K562 (cell line): Measurements from ENCODE around the gene USP7. TPM values are rescaled to one million over a fixed set of nuclear protein-coding genes. Genes with fewer than 3 reads are reported as not detected.

ENCODE experiments used
- ATAC-seq: fragments of 200-7000 bp; cut with Tn5 transposase; 3 replicates; pipeline ENCODE4 v1.9.1; 2020; ENCODE audit warnings: moderate library complexity
- BruUV-seq: library from RNA; stranded (reverse); fragments of 400-500 nt; replicated peaks from 2 replicates; lab custom pipeline; 2021; lab: Mats Ljungman, UMichigan
- CTCF ChIA-PET: fragments of 300-600 bp; formaldehyde crosslinking; extraction: SDS; loops from one replicate; lab custom pipeline; 2021; ENCODE audit warnings: low intra/inter-chr PET ratio; lab: Yijun Ruan, JAX
- POLR2A ChIA-PET: fragments of 300-600, 350-650 bp; sonication (Branson Sonifier 250); formaldehyde crosslinking; extraction: SDS; loops from one replicate; lab custom pipeline; 2021; ENCODE audit warnings: antibody characterized with exemption, inconsistent platforms; lab: Yijun Ruan, JAX
- DNase-seq, 4 experiments: peaks; one replicate each; pipeline versions ENCODE4 v3.0.0 to v3.0.0-alpha.2; 2011 to 2018; ENCODE audit warnings: low spot score in 3 of 4, mixed read lengths in 3 of 4; ENCODE audit errors: extremely low read depth in 1 of 4
- FAIRE-seq: peaks from 2 replicates; lab custom pipeline; 2011; peaks lifted over from hg19 to GRCh38; lab: Jason Lieb, UNC
- H2AFZ ChIP-seq: 2 replicates; pipeline ENCODE4 v1.6.0; 2011; ENCODE audit warnings: low read depth, low read length, control low read depth, inconsistent platforms
- H3K27ac ChIP-seq: fragments of 200-600 bp; 3 replicates; pipeline ENCODE4 v1.8.0; 2011; ENCODE audit warnings: low read depth, mild to moderate bottlenecking, control low read depth, inconsistent platforms, low read length, moderate library complexity, mixed read lengths; ENCODE audit errors: extremely low read depth
- H3K27me3 ChIP-seq, 2 experiments: fragments of 300-600 bp in 1 of 2; 2 replicates in 1 of 2; 3 replicates in 1 of 2; pipeline versions ENCODE4 v1.6.0 to v1.8.0; 2011; ENCODE audit warnings: inconsistent platforms in 2 of 2, low read length in 2 of 2, mild to moderate bottlenecking in 1 of 2, mixed read lengths in 1 of 2, moderate library complexity in 1 of 2; ENCODE audit not compliant: control insufficient read depth in 2 of 2, insufficient read depth in 2 of 2
- H3K36me3 ChIP-seq: fragments of 300-600 bp; 3 replicates; pipeline ENCODE4 v1.8.0; 2011; ENCODE audit warnings: mild to moderate bottlenecking, low read length, inconsistent platforms; ENCODE audit not compliant: control insufficient read depth, insufficient read depth
- H3K4me1 ChIP-seq, 2 experiments: fragments of 200-600 bp in 1 of 2; replicated peaks in 1 of 2; 2 replicates in 1 of 2; 3 replicates in 1 of 2; pipeline versions ENCODE4 v1.5.1 to v1.8.0; 2011; ENCODE audit warnings: inconsistent platforms in 2 of 2, low read length in 2 of 2, mild to moderate bottlenecking in 1 of 2, mixed read lengths in 1 of 2, moderate library complexity in 1 of 2; ENCODE audit not compliant: control insufficient read depth in 2 of 2, insufficient read depth in 2 of 2
- H3K4me2 ChIP-seq: 2 replicates; pipeline ENCODE4 v1.6.1; 2011; ENCODE audit warnings: low read length, control low read depth, inconsistent platforms, mixed read lengths; ENCODE audit not compliant: insufficient read depth
- H3K4me3 ChIP-seq: fragments of 200-600 bp; sonication (generic), shearing (Covaris generic); 2 replicates; pipeline ENCODE4 v1.5.1; 2016; ENCODE audit warnings: control low read depth, inconsistent platforms
- H3K79me2 ChIP-seq: fragments of 200-600 bp; 3 replicates; pipeline ENCODE4 v1.8.0; 2011; ENCODE audit warnings: low read length, inconsistent platforms; ENCODE audit not compliant: control insufficient read depth, insufficient read depth
- H3K9ac ChIP-seq, 2 experiments: 2 replicates each; pipeline versions ENCODE4 v1.6.0 to v1.6.1; 2011; ENCODE audit warnings: low read depth in 2 of 2, low read length in 2 of 2, control low read depth in 1 of 2, inconsistent platforms in 1 of 2, mild to moderate bottlenecking in 1 of 2, mixed read lengths in 1 of 2; ENCODE audit not compliant: insufficient read depth in 1 of 2
- H3K9me1 ChIP-seq: one replicate; pipeline ENCODE4 v1.6.0; 2011; ENCODE audit warnings: inconsistent platforms, mild to moderate bottlenecking, low read length, moderate library complexity; ENCODE audit not compliant: control insufficient read depth, insufficient read depth
- H3K9me3 ChIP-seq: replicated peaks from 2 replicates; pipeline ENCODE4 v1.5.1; 2011; ENCODE audit warnings: low read depth, low read length, inconsistent platforms; ENCODE audit not compliant: control insufficient read depth, insufficient read depth
- H4K20me1 ChIP-seq: replicated peaks from 2 replicates; pipeline ENCODE4 v1.6.1; 2011; ENCODE audit warnings: low read length, inconsistent platforms, mixed read lengths; ENCODE audit not compliant: control insufficient read depth, insufficient read depth
- ELF4 ChIP-seq: fragments of 450-650 bp; formaldehyde crosslinking; IDR thresholded peaks from 2 replicates; pipeline ENCODE4 v1.4.0; 2022; ENCODE audit warnings: missing genetic modification characterization
- KDM1A ChIP-seq, 2 experiments: fragments of 450-650 bp; IDR thresholded peaks; 2 replicates each; pipeline ENCODE4 v1.6.1; 2016; ENCODE audit warnings: mild to moderate bottlenecking in 2 of 2
- MTA1 ChIP-seq: fragments of 450-650 bp; IDR thresholded peaks from 2 replicates; pipeline ENCODE4 v1.6.1; 2017; ENCODE audit warnings: borderline replicate concordance
- PCBP1 ChIP-seq: fragments of 200-400 bp; formaldehyde crosslinking; IDR thresholded peaks from 2 replicates; pipeline ENCODE4 v1.6.1; 2018; ENCODE audit warnings: mild to moderate bottlenecking, low read depth, low read length; ENCODE audit not compliant: poor library complexity, severe bottlenecking
- YY1 ChIP-seq, 3 experiments: IDR thresholded peaks; 2 replicates each; pipeline ENCODE4 v1.6.1; 2011; ENCODE audit warnings: low read length in 2 of 3, mild to moderate bottlenecking in 2 of 3, moderate library complexity in 2 of 3, borderline replicate concordance in 1 of 3, control low read depth in 1 of 3, low read depth in 1 of 3; ENCODE audit not compliant: insufficient read depth in 3 of 3, insufficient replicate concordance in 2 of 3, control insufficient read depth in 1 of 3, insufficient read length in 1 of 3; ENCODE audit errors: extremely low read depth in 1 of 3
- ZC3H8 ChIP-seq: fragments of 450-650 bp; IDR thresholded peaks from 2 replicates; pipeline ENCODE4 v1.6.1; 2017
- ZFP1 ChIP-seq: fragments of 450-650 bp; formaldehyde crosslinking; IDR thresholded peaks from 2 replicates; pipeline ENCODE4 v1.4.0; 2020; ENCODE audit warnings: mild to moderate bottlenecking, mixed read lengths
- ZNF12 ChIP-seq: sonication (generic); formaldehyde crosslinking; IDR thresholded peaks from 2 replicates; pipeline ENCODE4 v1.4.0; 2020; ENCODE audit warnings: mild to moderate bottlenecking, missing genetic modification reagents
- ZNF121 ChIP-seq: sonication (generic); formaldehyde crosslinking; conservative IDR thresholded peaks from 2 replicates; pipeline ENCODE4 v1.8.0; 2022; ENCODE audit warnings: missing genetic modification reagents
- ZNF146 ChIP-seq: IDR thresholded peaks from one replicate; pipeline ENCODE4 v1.6.1; 2018; ENCODE audit warnings: missing compliant biosample characterization; ENCODE audit not compliant: unreplicated experiment
- ZNF165 ChIP-seq: fragments of 250-450 bp; sonication (Bioruptor Pico); IDR thresholded peaks from 2 replicates; pipeline ENCODE4 v1.4.0; 2020; ENCODE audit warnings: borderline replicate concordance
- ZNF232 ChIP-seq: sonication (generic); formaldehyde crosslinking; IDR thresholded peaks from 2 replicates; pipeline ENCODE4 v1.8.0; 2022; ENCODE audit warnings: mild to moderate bottlenecking, missing genetic modification reagents
- ZNF24 ChIP-seq: fragments of 450-650 bp; IDR thresholded peaks from 2 replicates; pipeline ENCODE4 v1.6.1; 2016
- ZNF354B ChIP-seq: fragments of 250-450 bp; sonication (Bioruptor Pico); IDR thresholded peaks from 2 replicates; pipeline ENCODE4 v1.4.0; 2020
- ZNF436 ChIP-seq: fragments of 250-450, 450-650 bp; sonication (Bioruptor Pico); formaldehyde crosslinking; IDR thresholded peaks from 2 replicates; pipeline ENCODE4 v1.7.0; 2020; ENCODE audit warnings: mild to moderate bottlenecking
- ZSCAN32 ChIP-seq: fragments of 450-650 bp; formaldehyde crosslinking; IDR thresholded peaks from 2 replicates; pipeline ENCODE4 v1.4.0; 2020; ENCODE audit warnings: mild to moderate bottlenecking, moderate library complexity
- WGBS: fragments of 100-300 bp; shearing (Covaris generic); methylation state at CpG from one replicate; pipeline ENCODE4 v1.1.6; 2016; ENCODE audit warnings: low coverage, mixed read lengths; ENCODE audit not compliant: insufficient coverage; ENCODE audit errors: missing lambda C conversion rate; 5-methylcytosine and 5-hydroxymethylcytosine counted together
- in situ Hi-C: fragments of 300-500 bp; cut with MboI; formaldehyde crosslinking; loops from 4 replicates; pipeline ENCODE4 v1.15.0; 2018; ENCODE audit warnings: inconsistent platforms, mixed read lengths
- intact Hi-C: fragments of 100-400 bp; cut with micrococcal nuclease; formaldehyde crosslinking; loops from 2 replicates; pipeline ENCODE4 v1.14.2; 2022
- polyA plus RNA-seq, 8 experiments: library from polyadenylated mRNA; depleted of rRNA in 4 of 8; stranded (reverse) in 5 of 8; unstranded in 3 of 8; fragments of >200 nt; fragmentation: Nextera tagmentation in 2 of 8; fragmentation: Illumina TruSeq in 1 of 8; extraction: Ambion mirVana in 2 of 8; extraction: Trizol in 1 of 8; gene quantifications; 2 replicates each; pipeline versions ENCODE4 v1.2.1 to v1.2.3, GENCODE V29; 2011 to 2014; ENCODE audit warnings: inconsistent platforms in 1 of 8, missing spikeins in 1 of 8
- total RNA-seq, 7 experiments: library from RNA; depleted of rRNA in 6 of 7; stranded (reverse); fragments of >200 nt in 6 of 7; fragmentation: Illumina TruSeq in 2 of 7; extraction: Trizol in 2 of 7; gene quantifications; 2 replicates each; pipeline versions ENCODE4 v1.2.1 to v1.2.3, GENCODE V29; 2011 to 2021; ENCODE audit warnings: low replicate concordance in 1 of 7
- TF ChIP-seq, protein P1 (sequence below): fragments of 250-450 bp; sonication (Bioruptor Pico); IDR thresholded peaks from 2 replicates; pipeline ENCODE4 v1.5.0; 2021; ENCODE audit warnings: mild to moderate bottlenecking, borderline replicate concordance
- TF ChIP-seq, protein P2 (sequence below): fragments of 450-650 bp; IDR thresholded peaks from 2 replicates; pipeline ENCODE4 v1.6.1; 2016; ENCODE audit warnings: mild to moderate bottlenecking

The USP7 gene
- total and polyA plus RNA-seq, 9 of the 15 experiments (the other 6 are each of a cell fraction or from before 2014, with no cell fraction given), result 17.1 to 145 (median 57.9) TPM

DNA sequence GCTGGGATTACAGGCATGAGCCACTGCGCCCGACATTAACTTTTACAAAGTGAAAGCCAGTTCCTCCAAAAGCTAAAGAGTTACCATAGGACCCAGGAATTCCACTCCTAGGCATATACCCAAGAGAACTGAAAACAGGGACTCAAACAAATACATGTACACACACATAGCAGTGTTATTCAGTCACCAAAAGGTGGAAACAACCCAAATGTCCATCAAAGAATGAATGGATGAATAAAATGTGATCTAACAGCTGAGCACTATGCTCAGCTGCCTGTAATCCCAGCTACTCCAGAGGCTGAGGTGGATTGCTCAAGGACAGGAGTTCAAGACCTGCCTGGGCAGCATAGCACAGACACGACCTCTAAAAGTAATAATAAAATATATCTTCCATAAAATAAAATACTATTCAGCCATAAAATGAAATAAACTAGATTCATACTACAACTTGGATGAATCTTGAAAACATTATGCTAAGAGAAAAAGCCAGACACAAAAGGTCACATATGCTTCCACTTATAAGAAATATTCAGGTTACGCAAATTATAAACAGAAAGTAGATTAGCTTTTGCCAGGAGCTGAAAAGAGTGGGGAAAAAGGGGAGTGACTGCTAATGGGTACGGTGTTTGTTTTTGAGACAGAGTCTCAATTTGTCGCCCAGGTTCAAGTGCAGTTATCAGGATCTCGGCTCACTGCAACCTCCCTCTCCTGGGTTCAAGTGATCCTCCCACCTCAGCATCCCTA is 9.3 kb upstream of the USP7 start (continued):
- TF ChIP-seq ZFP1 (CRISPR knock-in tag), result no peak
- TF ChIP-seq PCBP1, result no peak
- no peak for TF ChIP-seq ZNF354B (CRISPR knock-in tag)
- no peak for TF ChIP-seq ZC3H8
- TF ChIP-seq YY1 (IDR thresholded peaks at IDR 0.05; ENCODE audit: borderline replicate concordance in 1 of 3, control insufficient read depth in 1 of 3, extremely low read depth in 1 of 3, insufficient read depth in 3 of 3, insufficient read length in 1 of 3, insufficient replicate concordance in 2 of 3, low read depth in 1 of 3, low read length in 2 of 3), result no peak
- TF ChIP-seq, protein P1, sequence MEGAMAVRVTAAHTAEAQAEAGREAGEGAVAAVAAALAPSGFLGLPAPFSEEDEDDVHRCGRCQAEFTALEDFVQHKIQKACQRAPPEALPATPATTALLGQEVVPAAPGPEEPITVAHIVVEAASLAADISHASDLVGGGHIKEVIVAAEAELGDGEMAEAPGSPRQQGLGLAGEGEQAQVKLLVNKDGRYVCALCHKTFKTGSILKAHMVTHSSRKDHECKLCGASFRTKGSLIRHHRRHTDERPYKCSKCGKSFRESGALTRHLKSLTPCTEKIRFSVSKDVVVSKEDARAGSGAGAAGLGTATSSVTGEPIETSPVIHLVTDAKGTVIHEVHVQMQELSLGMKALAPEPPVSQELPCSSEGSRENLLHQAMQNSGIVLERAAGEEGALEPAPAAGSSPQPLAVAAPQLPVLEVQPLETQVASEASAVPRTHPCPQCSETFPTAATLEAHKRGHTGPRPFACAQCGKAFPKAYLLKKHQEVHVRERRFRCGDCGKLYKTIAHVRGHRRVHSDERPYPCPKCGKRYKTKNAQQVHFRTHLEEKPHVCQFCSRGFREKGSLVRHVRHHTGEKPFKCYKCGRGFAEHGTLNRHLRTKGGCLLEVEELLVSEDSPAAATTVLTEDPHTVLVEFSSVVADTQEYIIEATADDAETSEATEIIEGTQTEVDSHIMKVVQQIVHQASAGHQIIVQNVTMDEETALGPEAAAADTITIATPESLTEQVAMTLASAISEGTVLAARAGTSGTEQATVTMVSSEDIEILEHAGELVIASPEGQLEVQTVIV (CRISPR knock-in tag), result no peak
- TF ChIP-seq ZNF24, result no peak
- TF ChIP-seq, all 486 proteins: peak for 0

DNA sequence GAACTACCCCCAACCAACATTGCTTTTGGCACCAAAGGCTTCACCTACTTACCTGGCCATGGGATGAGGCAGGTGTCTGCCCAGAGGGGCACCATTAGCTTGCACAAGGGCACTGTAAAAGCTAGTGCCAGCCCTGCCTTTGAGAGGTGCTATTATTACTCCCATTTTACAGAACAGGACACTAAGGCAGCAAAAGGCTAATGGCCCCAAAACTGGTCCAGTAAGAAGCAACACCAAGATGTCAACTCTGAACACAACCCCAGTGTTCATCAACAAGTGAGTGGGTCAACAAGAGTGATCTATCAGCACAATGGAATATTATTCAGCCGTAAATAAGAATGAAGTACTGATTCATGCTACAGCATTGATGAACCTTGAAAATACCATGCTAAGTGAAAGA is 7.7 kb upstream of the USP7 start:
- peaks cover 20 to 21% of the 10 kb centered on the region in 2 experiments; a peak in 4 of 5 replicates for H3K27me3 ChIP-seq
- no peaks in the 10 kb centered on the region for H3K79me2 ChIP-seq
- no peaks in the 10 kb centered on the region for H3K9me3 ChIP-seq
- no peak for FAIRE-seq
- H3K4me1 ChIP-seq, result peaks cover 4 to 15% of the 10 kb centered on the region in 2 experiments; a peak in 4 of 5 replicates
- H2AFZ ChIP-seq, result no peak overlapping the region
- H3K36me3 ChIP-seq, result no peaks in the 10 kb centered on the region
- WGBS, result 80% methylated on average over 1 of the region's 1 CpG
- in situ Hi-C loops (no loop called here), intact Hi-C loops (no loop called here)
- CTCF ChIA-PET, result no interaction called here
- H3K9ac ChIP-seq, result no peak overlapping the region
- DNase-seq, result no peak
- no peaks in the 10 kb centered on the region; the same call in 1 of the 2 replicates for H4K20me1 ChIP-seq
- ATAC-seq, result no peak
- no peaks in the 10 kb centered on the region for H3K9me1 ChIP-seq
- POLR2A ChIA-PET, result no interaction called here
- H3K4me3 ChIP-seq, result no peak overlapping the region
- no peak overlapping the region for H3K27ac ChIP-seq
- BruUV-seq, result no TSS peak
- H3K4me2 ChIP-seq, result no peak overlapping the region
- peak in 1 of 2 experiments; percentile 26; a peak in 1 of 4 replicates for TF ChIP-seq KDM1A (IDR thresholded peaks at IDR 0.05)
- TF ChIP-seq ZNF165 (CRISPR knock-in tag), result no peak
- no peak for TF ChIP-seq ZSCAN32 (CRISPR knock-in tag)
- TF ChIP-seq, protein P2, sequence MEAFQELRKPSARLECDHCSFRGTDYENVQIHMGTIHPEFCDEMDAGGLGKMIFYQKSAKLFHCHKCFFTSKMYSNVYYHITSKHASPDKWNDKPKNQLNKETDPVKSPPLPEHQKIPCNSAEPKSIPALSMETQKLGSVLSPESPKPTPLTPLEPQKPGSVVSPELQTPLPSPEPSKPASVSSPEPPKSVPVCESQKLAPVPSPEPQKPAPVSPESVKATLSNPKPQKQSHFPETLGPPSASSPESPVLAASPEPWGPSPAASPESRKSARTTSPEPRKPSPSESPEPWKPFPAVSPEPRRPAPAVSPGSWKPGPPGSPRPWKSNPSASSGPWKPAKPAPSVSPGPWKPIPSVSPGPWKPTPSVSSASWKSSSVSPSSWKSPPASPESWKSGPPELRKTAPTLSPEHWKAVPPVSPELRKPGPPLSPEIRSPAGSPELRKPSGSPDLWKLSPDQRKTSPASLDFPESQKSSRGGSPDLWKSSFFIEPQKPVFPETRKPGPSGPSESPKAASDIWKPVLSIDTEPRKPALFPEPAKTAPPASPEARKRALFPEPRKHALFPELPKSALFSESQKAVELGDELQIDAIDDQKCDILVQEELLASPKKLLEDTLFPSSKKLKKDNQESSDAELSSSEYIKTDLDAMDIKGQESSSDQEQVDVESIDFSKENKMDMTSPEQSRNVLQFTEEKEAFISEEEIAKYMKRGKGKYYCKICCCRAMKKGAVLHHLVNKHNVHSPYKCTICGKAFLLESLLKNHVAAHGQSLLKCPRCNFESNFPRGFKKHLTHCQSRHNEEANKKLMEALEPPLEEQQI, result no peak
- TF ChIP-seq ZNF12 (CRISPR knock-in tag), result no peak
- no peak for TF ChIP-seq ZNF121
- TF ChIP-seq ZNF436 (CRISPR knock-in tag), result no peak
- no peak for TF ChIP-seq MTA1
- TF ChIP-seq ELF4 (CRISPR knock-in tag), result no peak
- no peak for TF ChIP-seq ZNF232 (CRISPR knock-in tag)
- peak; percentile 12 for TF ChIP-seq ZNF146 (CRISPR knock-in tag)
